Measurements from ENCODE around the gene FAM174B. TPM values are rescaled to one million over a fixed set of nuclear protein-coding genes. Genes with fewer than 3 reads are reported as not detected.
A peak's percentile ranks its signal among the peaks of the same experiment; 100 is the strongest.

Gene FAM174B
- total RNA-seq, 4 donors from 2014 or later, result 9.2 to 15.5 (median 13.3) TPM

DNA sequence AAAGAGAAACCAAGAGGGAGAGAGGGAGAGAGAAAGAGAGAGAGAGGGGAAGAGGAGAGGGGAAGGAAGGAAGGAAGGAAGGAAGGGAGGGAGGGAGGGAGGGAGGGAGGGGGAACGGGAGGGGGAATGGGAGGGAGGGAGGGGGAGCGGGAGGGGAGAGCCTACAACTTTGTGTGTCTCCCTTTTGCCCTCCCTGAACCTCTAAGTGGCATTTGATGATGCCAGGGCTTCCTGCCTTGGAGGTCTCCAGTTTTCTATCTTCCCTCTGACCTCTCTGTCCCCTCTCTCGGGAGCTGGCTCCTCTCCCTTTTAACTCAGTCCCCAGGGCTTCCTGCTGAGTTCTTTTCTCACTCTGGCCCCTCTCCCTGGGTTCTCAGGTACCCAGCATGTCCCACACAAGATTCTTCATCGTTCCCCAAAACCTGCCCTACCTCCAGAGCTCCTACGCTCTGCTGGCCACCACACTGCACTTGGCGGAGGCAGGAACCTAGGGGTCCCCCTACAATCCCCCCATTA lies 12.5 kb upstream of the FAM174B start:
- ATAC-seq, result no peak
- Histone ChIP-seq H3K9me3 (no peaks in the 10 kb centered on the region), H3K27ac (peak overlapping the region; percentile 77 to 91 (median 88)), H3K4me3 (no peak overlapping the region), H3K27me3 (no peaks in the 10 kb centered on the region), H3K36me3 (no peaks in the 10 kb centered on the region), H3K4me1 (peaks cover 24 to 49% (median 33%) of the 10 kb centered on the region in 3 donors)
- 43 to 59% methylated on average over 4 to 5 of the region's 6 CpGs for WGBS, 2 donors (ENCODE audit: low coverage in 1 of 2)
- TF ChIP-seq, protein P1, sequence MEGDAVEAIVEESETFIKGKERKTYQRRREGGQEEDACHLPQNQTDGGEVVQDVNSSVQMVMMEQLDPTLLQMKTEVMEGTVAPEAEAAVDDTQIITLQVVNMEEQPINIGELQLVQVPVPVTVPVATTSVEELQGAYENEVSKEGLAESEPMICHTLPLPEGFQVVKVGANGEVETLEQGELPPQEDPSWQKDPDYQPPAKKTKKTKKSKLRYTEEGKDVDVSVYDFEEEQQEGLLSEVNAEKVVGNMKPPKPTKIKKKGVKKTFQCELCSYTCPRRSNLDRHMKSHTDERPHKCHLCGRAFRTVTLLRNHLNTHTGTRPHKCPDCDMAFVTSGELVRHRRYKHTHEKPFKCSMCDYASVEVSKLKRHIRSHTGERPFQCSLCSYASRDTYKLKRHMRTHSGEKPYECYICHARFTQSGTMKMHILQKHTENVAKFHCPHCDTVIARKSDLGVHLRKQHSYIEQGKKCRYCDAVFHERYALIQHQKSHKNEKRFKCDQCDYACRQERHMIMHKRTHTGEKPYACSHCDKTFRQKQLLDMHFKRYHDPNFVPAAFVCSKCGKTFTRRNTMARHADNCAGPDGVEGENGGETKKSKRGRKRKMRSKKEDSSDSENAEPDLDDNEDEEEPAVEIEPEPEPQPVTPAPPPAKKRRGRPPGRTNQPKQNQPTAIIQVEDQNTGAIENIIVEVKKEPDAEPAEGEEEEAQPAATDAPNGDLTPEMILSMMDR (IDR thresholded peaks at IDR 0.05), result no peak
- TF ChIP-seq EP300 (IDR thresholded peaks at IDR 0.05), result no peak
- no peak for TF ChIP-seq POLR2A (IDR thresholded peaks at IDR 0.05)
- no peak for TF ChIP-seq POLR2AphosphoS5 (IDR thresholded peaks at IDR 0.05)

- Histone ChIP-seq H3K27ac (peak overlapping the region; percentile 77 to 91 (median 88)), H3K4me3 (no peak overlapping the region), H3K9me3 (no peaks in the 10 kb centered on the region), H3K27me3 (no peaks in the 10 kb centered on the region), H3K4me1 (peaks cover 24 to 49% (median 33%) of the 10 kb centered on the region in 3 donors), H3K36me3 (no peaks in the 10 kb centered on the region)
- peak; percentile 19 for ATAC-seq
- no peak for TF ChIP-seq POLR2A (IDR thresholded peaks at IDR 0.05)
- TF ChIP-seq EP300 (IDR thresholded peaks at IDR 0.05), result no peak
- TF ChIP-seq, protein P1 (IDR thresholded peaks at IDR 0.05), result no peak
- TF ChIP-seq POLR2AphosphoS5 (IDR thresholded peaks at IDR 0.05), result no peak
- 0 to 34% methylated on average over 2 to 10 of the region's 13 CpGs for WGBS, 2 donors (ENCODE audit: low coverage in 1 of 2)
Observed at GRCh38 chr15:92667287-92667904, 11.8 kb upstream of the FAM174B start.

DNA sequence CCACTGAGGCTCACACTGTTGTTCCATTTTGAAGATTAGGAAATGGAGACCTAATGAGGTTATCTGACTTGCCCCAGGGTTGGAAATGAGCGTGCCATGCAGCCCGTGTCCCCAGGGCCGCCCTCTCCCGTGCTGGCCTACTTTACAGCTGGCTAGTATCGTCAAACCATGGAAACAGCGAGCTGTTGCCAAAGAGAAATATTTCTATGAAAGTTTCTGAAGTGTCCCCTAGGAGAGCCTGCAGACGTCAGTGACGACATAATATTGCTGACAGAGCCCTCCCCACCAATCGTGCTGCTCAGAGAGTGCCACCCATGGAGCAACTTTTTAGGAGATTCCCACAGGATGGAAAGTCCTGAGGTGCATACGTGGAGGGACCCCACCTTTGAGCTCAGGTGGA lies 11.2 kb upstream of the FAM174B start:
- Histone ChIP-seq H3K4me1 (peaks cover 24 to 49% (median 33%) of the 10 kb centered on the region in 3 donors), H3K9me3 (no peaks in the 10 kb centered on the region), H3K4me3 (no peak overlapping the region), H3K27me3 (no peaks in the 10 kb centered on the region), H3K36me3 (no peaks in the 10 kb centered on the region), H3K27ac (peak overlapping the region; percentile 77 to 91 (median 88))
- 26% methylated on average over 5 of the region's 10 CpGs; no CpG with 5 or more reads in 1 of the 2 donors for WGBS, 2 donors (ENCODE audit: low coverage in 1 of 2)
- peak; percentile 86 for ATAC-seq
- TF ChIP-seq EP300 (IDR thresholded peaks at IDR 0.05), result no peak
- TF ChIP-seq POLR2A (IDR thresholded peaks at IDR 0.05), result no peak
- TF ChIP-seq POLR2AphosphoS5 (IDR thresholded peaks at IDR 0.05), result peak; percentile 42
- TF ChIP-seq, protein P1 (IDR thresholded peaks at IDR 0.05), result peak in 2 of 4 experiments; percentile 14 to 15

GRCh38 chr15:92665100-92665555 lies 9.6 kb upstream of the FAM174B start:
- 1 to 6% methylated on average over 9 to 10 of the region's 10 CpGs for WGBS, 2 donors (ENCODE audit: low coverage in 1 of 2)
- peak; percentile 63 for ATAC-seq
- Histone ChIP-seq H3K27me3 (no peaks in the 10 kb centered on the region), H3K27ac (peak overlapping the region; percentile 77 to 91 (median 88)), H3K4me1 (peaks cover 24 to 49% (median 33%) of the 10 kb centered on the region in 3 donors), H3K36me3 (no peaks in the 10 kb centered on the region), H3K4me3 (no peak overlapping the region), H3K9me3 (no peaks in the 10 kb centered on the region)
- TF ChIP-seq POLR2A (IDR thresholded peaks at IDR 0.05) (no peak), POLR2AphosphoS5 (IDR thresholded peaks at IDR 0.05) (peak; percentile 96), EP300 (IDR thresholded peaks at IDR 0.05) (peak; percentile 93)
- TF ChIP-seq, protein P1 (IDR thresholded peaks at IDR 0.05), result no peak
